HG02884 (cell line): Measurements from ENCODE around the gene MTMR6.

Experiments used
- ATAC-seq: cut with Tn5 transposase; IDR thresholded peaks from one replicate; pipeline ENCODE4 v1.9.1; 2021; ENCODE audit warnings: mild to moderate bottlenecking, moderate library complexity; ENCODE audit not compliant: unreplicated experiment

MTMR6 gene

GRCh38 chr13:25280396-25280795 is 6.9 kb downstream of the MTMR6 start:
- ATAC-seq = no peak

- ATAC-seq = no peak
Observed at GRCh38 chr13:25276748-25277147, 10.5 kb downstream of the MTMR6 start.

- ATAC-seq = no peak
Observed at GRCh38 chr13:25268561-25268960, 18.7 kb downstream of the MTMR6 start.

GRCh38 chr13:25267715-25268114 is 19.6 kb downstream of the MTMR6 start:
- no peak for ATAC-seq

- ATAC-seq = no peak
Observed at GRCh38 chr13:25266706-25267105, 20.6 kb downstream of the MTMR6 start.

GRCh38 chr13:25262261-25262660 is 25.0 kb downstream of the MTMR6 start:
- no peak for ATAC-seq

- ATAC-seq = no peak
Observed at GRCh38 chr13:25253702-25254101, 33.6 kb downstream of the MTMR6 start.

GRCh38 chr13:25252752-25253151 is 34.5 kb downstream of the MTMR6 start:
- no peak for ATAC-seq

GRCh38 chr13:25252225-25252624 is 35.1 kb downstream of the MTMR6 start:
- ATAC-seq = no peak

GRCh38 chr13:25249001-25249543 is 38.2 kb downstream of the MTMR6 start:
- no peak for ATAC-seq

- no peak for ATAC-seq
Observed at GRCh38 chr13:25248071-25248470, 39.2 kb downstream of the MTMR6 start.

- no peak for ATAC-seq
Observed at GRCh38 chr13:25247360-25247759, 39.9 kb downstream of the MTMR6 start.

GRCh38 chr13:25244123-25244522 is 43.2 kb downstream of the MTMR6 start:
- no peak for ATAC-seq

- no peak for ATAC-seq
Observed at GRCh38 chr13:25242956-25243355, 44.3 kb downstream of the MTMR6 start.

- no peak for ATAC-seq
Observed at GRCh38 chr13:25241007-25241406, 46.3 kb downstream of the MTMR6 start.

GRCh38 chr13:25237083-25237482 is 50.2 kb downstream of the MTMR6 start:
- no peak for ATAC-seq

- ATAC-seq = no peak
Observed at GRCh38 chr13:25233861-25234260, 53.4 kb downstream of the MTMR6 start.

GRCh38 chr13:25232937-25233515 is 54.3 kb downstream of the MTMR6 start:
- no peak for ATAC-seq

GRCh38 chr13:25231517-25231916 is 55.8 kb downstream of the MTMR6 start:
- ATAC-seq = no peak

GRCh38 chr13:25227690-25228089 is 59.6 kb downstream of the MTMR6 start:
- ATAC-seq = no peak

- ATAC-seq = no peak
Observed at GRCh38 chr13:25225970-25226369, 61.3 kb downstream of the MTMR6 start.

GRCh38 chr13:25224151-25224550 is 63.1 kb downstream of the MTMR6 start:
- ATAC-seq = no peak

GRCh38 chr13:25222740-25223139 is 64.5 kb downstream of the MTMR6 start:
- ATAC-seq = no peak
